CD4-positive, alpha-beta T cell treated with Interleukin-6 at 100 ng/mL for 8 hours (primary cell): ENCODE measurements around the gene ITGAV.
A peak's percentile ranks its signal among the peaks of the same experiment; 100 is the strongest.

ENCODE experiments used
- DNase-seq: peaks from one replicate; pipeline ENCODE4 v3.0.0-alpha.2; 2020; ENCODE audit warnings: mixed read lengths, low spot score

The ITGAV gene

GRCh38 chr2:186575302-186575701 lies 14.6 kb upstream of the ITGAV start:
- no peak for DNase-seq

- DNase-seq, result no peak
Observed at GRCh38 chr2:186575856-186576255, 14.0 kb upstream of the ITGAV start.

GRCh38 chr2:186576614-186577013 lies 13.2 kb upstream of the ITGAV start:
- no peak for DNase-seq

- no peak for DNase-seq
Observed at GRCh38 chr2:186582698-186583097, 7.2 kb upstream of the ITGAV start.

- DNase-seq, result no peak
Observed at GRCh38 chr2:186584053-186584452, 5.8 kb upstream of the ITGAV start.

GRCh38 chr2:186588421-186588820 lies 1.4 kb upstream of the ITGAV start:
- no peak for DNase-seq

- no peak for DNase-seq
Observed at GRCh38 chr2:186588940-186589611, 780 bp upstream of the ITGAV start.

- no peak for DNase-seq
Observed at GRCh38 chr2:186590350-186590758, 498 bp downstream of the ITGAV start.

GRCh38 chr2:186590759-186591505 lies 1.1 kb downstream of the ITGAV start:
- DNase-seq, result peak; percentile 1

GRCh38 chr2:186591506-186591890 lies 1.6 kb downstream of the ITGAV start:
- DNase-seq, result no peak

- DNase-seq, result no peak
Observed at GRCh38 chr2:186592137-186592875, 2.5 kb downstream of the ITGAV start.

GRCh38 chr2:186593523-186593922 lies 3.7 kb downstream of the ITGAV start:
- no peak for DNase-seq

- no peak for DNase-seq
Observed at GRCh38 chr2:186594001-186594722, 4.3 kb downstream of the ITGAV start.

GRCh38 chr2:186595219-186595618 lies 5.4 kb downstream of the ITGAV start:
- DNase-seq, result no peak

- no peak for DNase-seq
Observed at GRCh38 chr2:186599186-186599778, 9.4 kb downstream of the ITGAV start.

GRCh38 chr2:186603286-186603685 lies 13.4 kb downstream of the ITGAV start:
- DNase-seq, result no peak

- no peak for DNase-seq
Observed at GRCh38 chr2:186605041-186605440, 15.2 kb downstream of the ITGAV start.

GRCh38 chr2:186607660-186608324 lies 17.9 kb downstream of the ITGAV start:
- DNase-seq, result no peak

GRCh38 chr2:186610785-186611184 lies 20.9 kb downstream of the ITGAV start:
- no peak for DNase-seq

GRCh38 chr2:186611526-186611925 lies 21.7 kb downstream of the ITGAV start:
- DNase-seq, result no peak

GRCh38 chr2:186612026-186612425 lies 22.2 kb downstream of the ITGAV start:
- no peak for DNase-seq
